HepG2 (cell line): ENCODE data around the gene AUH. TPM values are rescaled to one million over a fixed set of nuclear protein-coding genes. Genes with fewer than 3 reads are reported as not detected.

ENCODE experiments used
- ATAC-seq: fragments of 200-7000 bp; cut with Tn5 transposase; 3 replicates; pipeline ENCODE4 v1.9.1; 2020; ENCODE audit warnings: mild to moderate bottlenecking, moderate library complexity
- BruUV-seq: library from RNA; stranded (reverse); fragments of 400-500 nt; replicated peaks from 2 replicates; lab custom pipeline; 2021; lab: Mats Ljungman, UMichigan
- CTCF ChIA-PET: fragments of 300-600 bp; formaldehyde crosslinking; extraction: SDS; loops from one replicate; lab custom pipeline; 2021; ENCODE audit warnings: low total read pairs, inconsistent platforms, low intra/inter-chr PET ratio; lab: Yijun Ruan, JAX
- POLR2A ChIA-PET: fragments of 350-600 bp; sonication (Branson Sonifier 250); formaldehyde crosslinking; loops from one replicate; lab custom pipeline; 2020; ENCODE audit warnings: antibody characterized with exemption, inconsistent platforms; lab: Yijun Ruan, JAX
- DNase-seq: peaks from one replicate; pipeline ENCODE4 v3.0.0-alpha.2; 2015; ENCODE audit warnings: low spot score
- FAIRE-seq: peaks from 3 replicates; lab custom pipeline; 2011; peaks lifted over from hg19 to GRCh38; lab: Jason Lieb, UNC
- H2AFZ ChIP-seq: one replicate; pipeline ENCODE4 v1.6.1; 2011; ENCODE audit warnings: low read length, inconsistent platforms
- H3K27ac ChIP-seq: fragments of 300-600 bp; 3 replicates; pipeline ENCODE4 v1.8.0; 2011; ENCODE audit warnings: mixed run types, mild to moderate bottlenecking, mixed read lengths, low read length, inconsistent platforms; ENCODE audit not compliant: insufficient read depth; ENCODE audit errors: extremely low read length
- H3K27me3 ChIP-seq, 2 experiments: fragments of 200-600 bp in 1 of 2; 2 replicates in 1 of 2; 3 replicates in 1 of 2; pipeline versions ENCODE4 v1.6.0 to v1.8.0; 2011; ENCODE audit warnings: low read length in 2 of 2, mild to moderate bottlenecking in 2 of 2, moderate library complexity in 2 of 2, inconsistent platforms in 1 of 2; ENCODE audit not compliant: insufficient read depth in 2 of 2, control insufficient read depth in 1 of 2
- H3K36me3 ChIP-seq, 2 experiments: fragments of 200-600 bp in 1 of 2; replicated peaks in 1 of 2; 2 replicates in 1 of 2; 3 replicates in 1 of 2; pipeline versions ENCODE4 v1.5.1 to v1.8.0; 2011; ENCODE audit warnings: low read length in 2 of 2, inconsistent platforms in 1 of 2; ENCODE audit not compliant: insufficient read depth in 2 of 2, control insufficient read depth in 1 of 2
- H3K4me1 ChIP-seq: 2 replicates; pipeline ENCODE4 v1.5.1; 2012; ENCODE audit warnings: low read length, inconsistent platforms; ENCODE audit not compliant: insufficient read depth
- H3K4me2 ChIP-seq: 2 replicates; pipeline ENCODE4 v1.6.0; 2011; ENCODE audit warnings: low read depth, low read length, inconsistent platforms
- H3K4me3 ChIP-seq, 3 experiments: fragments of 200-600 bp in 1 of 3; sonication (generic), shearing (Covaris generic) in 1 of 3; replicated peaks in 1 of 3; 2 replicates each; pipeline ENCODE4 v1.5.1; 2011 to 2016; ENCODE audit warnings: low read length in 3 of 3, inconsistent platforms in 2 of 3, low read depth in 2 of 3, mild to moderate bottlenecking in 2 of 3, control low read depth in 1 of 3, mixed read lengths in 1 of 3; ENCODE audit not compliant: insufficient read depth in 1 of 3
- H3K79me2 ChIP-seq: one replicate; pipeline ENCODE4 v1.6.1; 2011; ENCODE audit warnings: low read length, inconsistent platforms; ENCODE audit not compliant: insufficient read depth
- H3K9ac ChIP-seq: 2 replicates; pipeline ENCODE4 v1.6.0; 2011; ENCODE audit warnings: mild to moderate bottlenecking, low read depth, low read length, inconsistent platforms; ENCODE audit not compliant: insufficient read depth
- H3K9me3 ChIP-seq: 2 replicates; pipeline ENCODE4 v1.5.1; 2012; ENCODE audit warnings: mild to moderate bottlenecking, low read length
- H4K20me1 ChIP-seq: 2 replicates; pipeline ENCODE4 v1.6.0; 2011; ENCODE audit warnings: inconsistent platforms, mild to moderate bottlenecking, low read length, moderate library complexity; ENCODE audit not compliant: insufficient read depth
- CBFB ChIP-seq: sonication (generic); formaldehyde crosslinking; IDR thresholded peaks from 2 replicates; pipeline ENCODE4 v1.4.0; 2020; ENCODE audit warnings: missing genetic modification reagents
- CC2D1A ChIP-seq: sonication (generic); formaldehyde crosslinking; IDR thresholded peaks from 2 replicates; pipeline ENCODE4 v1.8.1; 2023; ENCODE audit warnings: mild to moderate bottlenecking, missing genetic modification reagents
- FOSL2 ChIP-seq: sonication (generic); formaldehyde crosslinking; IDR thresholded peaks from 2 replicates; pipeline ENCODE4 v1.4.0; 2020; ENCODE audit warnings: missing genetic modification reagents
- GPBP1L1 ChIP-seq: sonication (generic); formaldehyde crosslinking; IDR thresholded peaks from 2 replicates; pipeline ENCODE4 v1.5.0; 2020; ENCODE audit warnings: mild to moderate bottlenecking, missing genetic modification reagents
- KDM6A ChIP-seq: IDR thresholded peaks from 2 replicates; pipeline ENCODE4 v1.6.1; 2016; ENCODE audit warnings: low read depth
- KLF13 ChIP-seq: sonication (generic); formaldehyde crosslinking; IDR thresholded peaks from 2 replicates; pipeline ENCODE4 v1.4.0; 2020; ENCODE audit warnings: mild to moderate bottlenecking, missing genetic modification reagents
- MIXL1 ChIP-seq: IDR thresholded peaks from 2 replicates; pipeline ENCODE4 v1.6.1; 2016
- NAIF1 ChIP-seq: sonication (generic); formaldehyde crosslinking; IDR thresholded peaks from 2 replicates; pipeline ENCODE4 v1.5.0; 2020; ENCODE audit warnings: mild to moderate bottlenecking, missing genetic modification reagents, borderline replicate concordance
- NCOR1 ChIP-seq: fragments of 200-600 bp; sonication (generic); IDR thresholded peaks from 2 replicates; pipeline ENCODE4 v1.7.0; 2017; ENCODE audit warnings: antibody characterized with exemption, low read length, borderline replicate concordance
- POGZ ChIP-seq: sonication (generic); formaldehyde crosslinking; IDR thresholded peaks from 2 replicates; pipeline ENCODE4 v1.4.0; 2020; ENCODE audit warnings: mild to moderate bottlenecking, missing genetic modification reagents
- POLR2A ChIP-seq, 2 experiments: IDR thresholded peaks; 2 replicates each; pipeline ENCODE4 v1.6.1; 2011; ENCODE audit warnings: low read depth in 2 of 2, low read length in 2 of 2, mild to moderate bottlenecking in 1 of 2, moderate library complexity in 1 of 2; ENCODE audit not compliant: insufficient read depth in 1 of 2
- RBM22 ChIP-seq: fragments of 200-400 bp; formaldehyde crosslinking; optimal IDR thresholded peaks from 2 replicates; pipeline ENCODE3; 2017; ENCODE audit warnings: mild to moderate bottlenecking, low read length, moderate library complexity
- TRAFD1 ChIP-seq: sonication (generic); formaldehyde crosslinking; IDR thresholded peaks from 2 replicates; pipeline ENCODE4 v1.5.1; 2020; ENCODE audit warnings: missing genetic modification reagents, mild to moderate bottlenecking, borderline replicate concordance
- ZBTB1 ChIP-seq: sonication (generic); formaldehyde crosslinking; IDR thresholded peaks from 2 replicates; pipeline ENCODE4 v1.4.0; 2020; ENCODE audit warnings: missing genetic modification reagents, borderline replicate concordance
- ZNF142 ChIP-seq: sonication (generic); formaldehyde crosslinking; IDR thresholded peaks from 2 replicates; pipeline ENCODE4 v1.4.0; 2020; ENCODE audit warnings: missing genetic modification reagents
- WGBS: methylation state at CpG from one replicate; pipeline ENCODE4 v1.1.6; 2017; ENCODE audit warnings: low lambda C conversion rate; 5-methylcytosine and 5-hydroxymethylcytosine counted together
- in situ Hi-C: cut with HindIII; loops from 2 replicates; pipeline ENCODE4 v1.10.0; 2017; ENCODE audit warnings: low pct_unique_long_range_greater_than_20kb; ENCODE audit not compliant: extremely low pct_ligation_motif_present
- intact Hi-C: fragments of 100-400 bp; cut with micrococcal nuclease; formaldehyde crosslinking; loops from one replicate; pipeline ENCODE4 v1.10.0; 2022; ENCODE audit not compliant: unreplicated experiment
- polyA plus RNA-seq, 8 experiments: library from polyadenylated mRNA; depleted of rRNA in 3 of 8; stranded (reverse) in 7 of 8; unstranded in 1 of 8; fragments of >200 nt; fragmentation: Illumina TruSeq in 4 of 8; extraction: Trizol in 4 of 8; gene quantifications; 2 replicates each; pipeline versions ENCODE4 v1.2.1 to v1.2.3, GENCODE V29; 2011 to 2016; ENCODE audit warnings: low read depth in 4 of 8, missing spikeins in 1 of 8, mixed read lengths in 1 of 8; ENCODE audit not compliant: insufficient read depth in 1 of 8
- total RNA-seq, 5 experiments: library from RNA; depleted of rRNA; stranded (reverse); fragments of >200 nt; fragmentation: Illumina TruSeq; extraction: Trizol; gene quantifications; 2 replicates each; pipeline ENCODE4 v1.2.3, GENCODE V29; 2016; ENCODE audit warnings: low read depth in 1 of 5
- TF ChIP-seq, protein P1 (sequence below): sonication (generic); formaldehyde crosslinking; IDR thresholded peaks from 2 replicates; pipeline ENCODE4 v1.4.0; 2020; ENCODE audit warnings: missing genetic modification reagents, borderline replicate concordance

Gene AUH
- total and polyA plus RNA-seq, 2 of the 13 experiments (the other 11 are each of a cell fraction or from before 2014, with no cell fraction given), result 25.8 to 31.9 TPM

GRCh38 chr9:91393826-91394225, 32.1 kb upstream of the AUH start (continued):
- TF ChIP-seq, protein P1, sequence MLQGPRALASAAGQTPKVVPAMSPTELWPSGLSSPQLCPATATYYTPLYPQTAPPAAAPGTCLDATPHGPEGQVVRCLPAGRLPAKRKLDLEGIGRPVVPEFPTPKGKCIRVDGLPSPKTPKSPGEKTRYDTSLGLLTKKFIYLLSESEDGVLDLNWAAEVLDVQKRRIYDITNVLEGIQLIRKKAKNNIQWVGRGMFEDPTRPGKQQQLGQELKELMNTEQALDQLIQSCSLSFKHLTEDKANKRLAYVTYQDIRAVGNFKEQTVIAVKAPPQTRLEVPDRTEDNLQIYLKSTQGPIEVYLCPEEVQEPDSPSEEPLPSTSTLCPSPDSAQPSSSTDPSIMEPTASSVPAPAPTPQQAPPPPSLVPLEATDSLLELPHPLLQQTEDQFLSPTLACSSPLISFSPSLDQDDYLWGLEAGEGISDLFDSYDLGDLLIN (CRISPR knock-in tag), result no peak
- TF ChIP-seq ZBTB1 (CRISPR knock-in tag) (no peak), KLF13 (no peak), CBFB (CRISPR knock-in tag) (no peak), MIXL1 (CRISPR knock-in tag) (no peak), NAIF1 (CRISPR knock-in tag) (no peak), CC2D1A (no peak), POLR2A (IDR thresholded peaks at IDR 0.05; ENCODE audit: insufficient read depth in 1 of 2, low read depth in 2 of 2, low read length in 2 of 2) (no peak), TRAFD1 (CRISPR knock-in tag) (no peak), GPBP1L1 (CRISPR knock-in tag) (no peak)

DNA sequence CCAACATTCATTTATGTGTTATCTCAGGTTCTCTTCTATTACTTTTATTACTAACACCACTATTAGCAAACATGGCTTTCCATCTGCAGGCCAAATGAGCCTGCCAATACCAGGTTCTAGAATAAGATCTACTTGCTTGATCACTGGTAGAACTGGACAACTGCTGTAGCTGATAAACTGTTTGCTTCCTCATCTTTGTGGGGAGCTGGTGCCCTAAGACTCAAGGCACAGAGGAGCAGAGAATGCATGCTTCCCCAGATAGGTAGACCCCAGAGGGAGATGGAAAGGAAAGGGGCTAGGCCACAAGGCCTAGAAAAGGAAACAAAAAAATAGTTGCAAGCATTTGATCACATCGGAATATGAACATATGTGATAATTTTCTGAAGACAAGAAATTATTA, 30.7 kb upstream of the AUH start:
- intact Hi-C loops (no loop called here), in situ Hi-C loops (no loop called here)
- WGBS, result 85% methylated on average over 1 of the region's 1 CpG
- Histone ChIP-seq H3K4me3 (no peak overlapping the region), H3K9me3 (no peaks in the 10 kb centered on the region), H3K4me2 (no peak overlapping the region), H4K20me1 (no peaks in the 10 kb centered on the region), H3K36me3 (no peaks in the 10 kb centered on the region), H3K27me3 (no peaks in the 10 kb centered on the region), H3K27ac (no peak overlapping the region), H2AFZ (no peak overlapping the region), H3K79me2 (no peaks in the 10 kb centered on the region), H3K4me1 (peaks cover 23% of the 10 kb centered on the region), H3K9ac (no peak overlapping the region)
- no peak for ATAC-seq
- POLR2A ChIA-PET, result no interaction called here
- BruUV-seq, result no TSS peak
- no peak for DNase-seq
- CTCF ChIA-PET, result no interaction called here
- no peak for FAIRE-seq
- no peak for TF ChIP-seq ZNF142
- TF ChIP-seq RBM22, result no peak
- TF ChIP-seq KDM6A (CRISPR knock-in tag), result no peak
- TF ChIP-seq POGZ (CRISPR knock-in tag), result no peak
- TF ChIP-seq NCOR1, result no peak
- TF ChIP-seq FOSL2 (CRISPR knock-in tag), result no peak
